ENCODE data around the gene PRUNE2.

PRUNE2 gene

DNA sequence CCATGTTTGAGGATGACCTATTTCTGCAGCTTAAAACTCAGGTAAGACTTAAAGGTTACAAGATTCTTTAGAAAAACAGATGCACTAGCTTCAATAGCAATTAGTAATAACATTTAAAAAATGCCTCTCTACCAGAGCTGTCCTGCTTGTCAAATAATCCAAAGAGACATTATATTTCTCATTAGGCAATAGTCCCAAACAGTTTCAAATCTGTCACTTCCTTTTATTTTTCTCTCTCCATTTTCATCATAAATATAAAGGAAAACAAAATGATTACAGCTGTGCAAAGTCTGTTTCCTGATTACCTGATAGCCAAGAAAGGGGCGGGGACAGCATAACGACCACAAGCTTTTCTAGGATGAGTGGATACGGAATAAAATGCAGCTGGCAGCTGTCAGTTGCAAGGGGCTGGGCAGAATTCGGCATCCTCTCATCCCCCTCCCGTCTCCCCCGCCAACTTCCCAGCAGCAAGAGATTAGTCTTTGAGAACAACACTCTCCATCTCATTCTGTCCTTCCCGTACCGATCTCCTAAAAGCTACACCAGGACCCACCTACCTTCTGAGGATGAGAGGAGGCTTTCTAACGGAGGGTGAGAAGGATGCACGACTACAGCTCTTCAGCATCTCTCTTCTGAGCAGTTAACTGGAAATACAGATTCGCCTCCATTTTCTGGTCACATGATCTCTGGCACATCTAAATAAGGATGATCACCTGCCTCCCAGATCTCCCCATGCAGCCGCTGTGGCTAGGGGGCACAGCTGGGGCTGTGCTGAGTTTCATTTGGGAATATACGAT is 214.2 kb downstream of the PRUNE2 start:
- TF ChIP-seq CTCF (IDR thresholded peaks at IDR 0.05), result no peak

GRCh38 chr9:76690973-76691370 is 214.9 kb downstream of the PRUNE2 start:
- no peak for TF ChIP-seq CTCF (IDR thresholded peaks at IDR 0.05)

GRCh38 chr9:76690246-76690972 is 215.5 kb downstream of the PRUNE2 start:
- TF ChIP-seq CTCF (IDR thresholded peaks at IDR 0.05), result no peak

DNA sequence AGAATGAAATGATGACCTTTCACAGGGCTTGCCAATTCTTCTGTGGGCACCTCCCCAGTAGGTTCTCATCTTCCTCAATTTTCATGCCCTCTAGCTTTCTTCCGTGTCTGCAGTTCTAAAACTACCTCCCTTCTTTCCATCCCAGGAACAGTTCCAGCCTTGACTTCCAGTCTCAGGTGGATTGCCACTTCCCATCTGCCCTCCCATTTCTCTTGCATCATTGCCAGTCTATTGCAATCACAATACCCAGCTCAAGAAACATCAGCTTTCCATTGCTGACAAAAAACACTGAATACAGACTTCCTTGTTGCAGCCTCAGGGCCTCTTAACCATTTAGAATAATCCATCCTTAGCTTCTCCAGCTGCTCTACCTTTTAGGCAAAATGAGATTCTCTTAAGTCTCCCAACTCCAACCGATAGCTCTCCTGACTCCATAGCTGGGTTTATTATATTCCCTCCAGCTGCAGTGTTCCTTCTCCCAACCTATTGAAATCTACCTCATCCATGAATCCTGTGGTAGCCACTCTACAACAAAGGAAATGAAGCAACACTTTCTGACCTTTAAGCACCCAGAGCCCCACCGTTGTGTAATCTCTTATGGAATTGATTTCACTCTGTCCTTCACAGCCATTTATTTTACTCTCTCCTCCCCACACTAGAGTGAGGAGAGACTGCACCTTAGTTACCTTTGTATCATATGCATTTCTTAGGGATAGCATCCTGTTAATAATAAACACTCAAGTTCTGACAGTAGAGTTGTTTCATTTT is 217.3 kb downstream of the PRUNE2 start:
- no peak for TF ChIP-seq CTCF (IDR thresholded peaks at IDR 0.05)

DNA sequence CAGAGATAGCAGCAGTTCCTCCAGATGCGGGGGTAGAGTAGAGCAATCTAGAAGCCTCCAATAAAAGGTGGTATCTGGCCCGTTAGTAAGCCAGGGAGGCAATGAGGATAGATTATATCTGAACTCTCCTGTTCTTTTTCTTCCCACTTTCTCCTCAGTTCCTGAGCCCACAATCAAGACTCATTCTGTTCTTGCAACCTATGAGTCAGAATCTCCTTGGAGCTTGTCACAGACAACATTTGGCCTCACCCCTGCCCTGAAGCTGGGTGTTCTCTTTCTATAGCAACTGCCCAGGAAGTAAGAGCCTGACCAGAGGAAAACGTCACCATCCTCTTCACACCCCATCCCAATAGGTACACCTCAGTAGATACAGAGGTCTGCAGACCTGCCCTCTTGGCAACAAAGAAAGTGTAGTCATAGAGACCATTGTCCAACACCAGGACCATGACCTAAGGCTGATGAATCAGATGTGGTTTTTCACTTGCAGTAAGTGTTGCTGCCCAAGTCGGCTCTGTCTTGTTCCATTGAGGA is 218.0 kb downstream of the PRUNE2 start:
- TF ChIP-seq CTCF (IDR thresholded peaks at IDR 0.05), result no peak

DNA sequence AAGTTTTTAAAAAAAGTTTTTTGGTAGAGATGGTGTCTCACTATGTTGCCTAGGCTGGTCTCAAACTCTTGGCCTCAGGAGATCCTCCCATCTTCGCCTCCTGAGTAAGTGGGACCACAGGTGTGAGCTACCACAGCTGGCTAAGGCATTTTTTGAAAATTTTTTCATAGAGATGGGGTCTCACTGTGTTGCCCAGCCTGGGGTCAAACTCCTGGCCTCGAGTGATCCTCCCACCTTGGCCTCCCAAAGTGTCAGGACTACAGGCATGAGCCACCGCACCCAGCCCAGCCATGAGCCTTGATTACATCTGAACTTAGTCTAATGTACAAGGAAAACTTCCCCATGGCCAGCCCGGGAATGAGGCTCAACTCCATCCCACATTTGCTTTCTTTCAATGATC is 219.2 kb downstream of the PRUNE2 start:
- no peak for TF ChIP-seq CTCF (IDR thresholded peaks at IDR 0.05)

DNA sequence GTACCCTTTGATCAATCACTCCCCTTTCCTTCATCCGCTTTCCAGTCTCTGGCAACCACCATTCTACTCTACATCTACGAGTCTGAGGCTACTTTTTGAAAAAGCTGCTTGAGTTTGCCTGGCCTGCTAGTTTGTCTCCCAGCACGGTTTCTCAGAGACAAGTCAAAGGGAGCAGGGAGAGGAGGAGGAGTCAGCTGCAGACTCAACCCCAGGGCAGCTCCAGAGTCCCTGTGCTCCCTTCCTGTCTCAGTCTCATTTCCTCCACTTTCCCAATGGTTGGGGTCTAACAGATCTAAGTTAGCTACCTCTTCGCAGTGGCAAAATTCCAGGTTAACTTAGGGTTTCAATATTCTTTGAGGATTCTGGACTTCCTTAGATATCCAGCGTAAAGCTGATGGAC is 221.7 kb downstream of the PRUNE2 start:
- no peak for TF ChIP-seq CTCF (IDR thresholded peaks at IDR 0.05)
